ENCODE data around the gene CRYBB1.
A peak's percentile ranks its signal among the peaks of the same experiment; 100 is the strongest.

Gene CRYBB1

GRCh38 chr22:26606611-26607010 lies 11.2 kb downstream of the CRYBB1 start:
- DNase-seq (ENCODE audit: low read depth) = no peak

GRCh38 chr22:26604368-26604767 lies 13.5 kb downstream of the CRYBB1 start:
- DNase-seq (ENCODE audit: low read depth) = no peak

DNA sequence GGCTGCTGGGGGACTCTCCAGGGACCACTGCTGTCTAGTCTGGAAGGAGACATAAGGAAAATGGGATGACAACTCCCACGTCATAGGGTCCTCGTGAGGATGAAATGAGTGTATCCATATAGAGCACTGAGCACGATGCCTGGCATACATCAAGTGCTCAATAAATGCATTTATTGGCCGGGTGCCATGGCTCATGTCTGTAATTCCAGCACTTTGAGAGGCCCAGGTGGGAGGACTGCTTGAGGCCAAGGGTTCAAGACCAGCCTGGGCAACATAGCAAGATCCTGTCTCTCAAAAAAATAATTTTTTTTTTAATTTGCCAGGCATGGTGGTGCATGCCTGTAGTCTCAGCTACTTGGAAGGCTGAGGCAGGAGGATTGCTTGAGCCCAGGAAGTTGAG lies 15.7 kb downstream of the CRYBB1 start:
- DNase-seq (ENCODE audit: low read depth) = no peak

DNA sequence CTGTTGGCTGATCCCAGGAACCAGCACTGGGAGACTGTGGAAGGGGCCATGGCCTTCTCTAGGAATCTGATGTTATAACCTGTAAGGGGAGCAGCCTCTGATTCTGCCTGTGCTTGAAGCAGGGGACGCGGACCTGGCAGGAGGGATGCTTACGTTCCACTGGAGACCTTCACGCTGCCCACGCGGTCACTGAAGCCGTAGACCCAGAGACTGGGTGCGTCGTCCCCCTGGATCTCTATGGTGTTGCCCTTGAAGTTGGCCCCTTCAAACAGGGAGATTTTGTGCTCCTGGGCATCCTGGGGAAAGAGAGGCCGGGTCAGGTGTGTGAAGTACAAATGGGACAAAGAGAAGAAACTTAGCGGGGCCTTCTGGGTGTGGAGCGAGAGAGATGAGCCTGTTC lies 16.1 kb downstream of the CRYBB1 start:
- no peak for DNase-seq (ENCODE audit: low read depth)

DNA sequence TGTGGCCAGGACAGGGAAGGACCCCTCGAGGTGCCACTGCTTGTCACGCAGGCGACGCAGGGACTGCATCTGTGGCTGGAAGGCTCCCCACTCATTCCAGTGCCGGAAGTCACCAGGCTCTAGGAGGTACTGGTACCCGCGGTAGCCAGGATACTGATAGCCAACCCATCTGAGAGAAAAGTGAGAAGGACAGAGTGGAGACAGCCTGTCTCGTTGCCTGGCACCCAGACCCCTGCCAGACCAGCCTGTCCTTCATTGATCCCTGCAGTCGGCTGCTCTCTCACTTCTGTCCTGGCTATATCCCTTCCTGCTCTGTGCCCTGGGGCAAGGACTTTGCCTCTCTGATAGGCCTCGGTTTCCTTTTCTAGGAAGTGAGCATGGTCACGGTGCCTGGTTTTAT lies 18.3 kb downstream of the CRYBB1 start:
- no peak for DNase-seq (ENCODE audit: low read depth)

GRCh38 chr22:26597480-26597879 lies 20.3 kb downstream of the CRYBB1 start:
- no peak for DNase-seq (ENCODE audit: low read depth)

GRCh38 chr22:26597026-26597425 lies 20.8 kb downstream of the CRYBB1 start:
- DNase-seq (ENCODE audit: low read depth) = no peak

- no peak for DNase-seq (ENCODE audit: low read depth)
Observed at GRCh38 chr22:26593763-26594162, 24.1 kb downstream of the CRYBB1 start.

DNA sequence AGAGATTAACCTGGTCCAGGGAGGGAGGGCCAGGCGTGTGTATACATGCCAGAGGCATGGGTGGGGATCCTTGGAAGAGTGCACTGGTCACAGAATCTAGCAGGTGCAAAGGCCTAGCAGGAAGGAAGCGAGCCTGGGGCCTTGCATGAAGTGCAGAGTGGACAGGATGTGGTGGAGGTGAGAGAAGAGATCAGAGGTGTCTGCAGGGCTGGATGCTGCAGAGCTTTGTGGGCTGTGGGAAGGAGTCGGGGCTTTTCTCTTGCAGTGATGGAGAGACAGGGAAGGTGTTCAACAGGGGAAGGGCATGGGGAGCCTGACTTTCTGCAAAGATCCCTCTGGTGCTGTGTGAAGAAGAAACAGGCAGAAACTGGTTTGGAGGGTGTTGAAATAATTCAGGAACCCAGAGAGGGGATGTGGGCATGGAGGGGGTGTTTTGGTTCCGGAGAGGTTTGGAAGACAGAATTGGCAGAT lies 25.4 kb downstream of the CRYBB1 start:
- DNase-seq (ENCODE audit: low read depth) = no peak

DNA sequence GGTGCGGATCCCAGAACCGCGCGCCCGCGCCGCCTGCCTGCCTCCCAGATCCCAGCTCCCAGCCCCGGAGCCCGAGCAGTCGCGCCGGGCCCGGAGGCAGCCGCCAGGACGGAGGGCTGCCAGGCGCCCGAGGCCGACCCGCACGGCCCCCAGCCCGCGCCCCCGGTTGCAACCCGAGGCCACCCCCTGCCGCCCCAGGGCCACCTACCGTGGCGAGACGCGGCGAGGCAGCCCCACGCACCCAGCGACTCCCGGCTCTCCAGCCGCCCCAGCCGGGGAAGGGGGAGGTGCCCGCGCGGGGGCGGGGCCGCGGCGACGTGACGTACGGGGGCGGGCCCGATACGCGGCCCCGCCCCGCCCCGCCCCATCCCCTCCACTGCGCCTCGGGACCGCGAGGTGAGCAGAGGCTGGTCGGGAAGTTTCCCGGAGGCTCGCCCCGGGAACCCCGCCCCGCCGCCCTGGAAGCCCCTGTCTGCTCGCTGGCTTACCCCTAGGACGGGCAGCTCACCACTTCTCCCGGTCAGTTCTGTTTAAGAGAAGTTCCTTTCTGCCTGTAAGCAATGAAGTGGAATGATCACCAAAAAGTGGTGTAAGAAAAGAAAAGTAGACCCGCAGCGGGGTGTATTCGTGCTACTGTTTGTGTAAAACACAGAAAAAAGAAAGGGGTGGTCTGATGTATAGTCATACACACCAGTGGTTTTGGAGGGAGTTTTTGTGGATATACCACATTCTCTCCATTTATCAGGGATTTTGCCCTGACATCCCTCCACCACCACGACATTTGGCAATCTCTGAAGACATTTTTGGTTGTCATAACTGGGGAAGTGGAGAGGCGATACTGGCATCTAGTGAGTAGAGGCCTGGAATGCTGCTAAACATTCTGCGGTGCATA lies 27.7 kb downstream of the CRYBB1 start, which contains the start of gene TPST2:
Gene TPST2 (minus strand): TSS at position 288 of the 892 bp plus-strand sequence. CDS start 48,502 bp downstream, outside the sequence.
- peak; percentile 74 for DNase-seq (ENCODE audit: low read depth)

GRCh38 chr22:26589367-26589844 lies 28.4 kb downstream of the CRYBB1 start:
- DNase-seq (ENCODE audit: low read depth) = no peak

- no peak for DNase-seq (ENCODE audit: low read depth)
Observed at GRCh38 chr22:26588729-26589366, 29.0 kb downstream of the CRYBB1 start.

DNA sequence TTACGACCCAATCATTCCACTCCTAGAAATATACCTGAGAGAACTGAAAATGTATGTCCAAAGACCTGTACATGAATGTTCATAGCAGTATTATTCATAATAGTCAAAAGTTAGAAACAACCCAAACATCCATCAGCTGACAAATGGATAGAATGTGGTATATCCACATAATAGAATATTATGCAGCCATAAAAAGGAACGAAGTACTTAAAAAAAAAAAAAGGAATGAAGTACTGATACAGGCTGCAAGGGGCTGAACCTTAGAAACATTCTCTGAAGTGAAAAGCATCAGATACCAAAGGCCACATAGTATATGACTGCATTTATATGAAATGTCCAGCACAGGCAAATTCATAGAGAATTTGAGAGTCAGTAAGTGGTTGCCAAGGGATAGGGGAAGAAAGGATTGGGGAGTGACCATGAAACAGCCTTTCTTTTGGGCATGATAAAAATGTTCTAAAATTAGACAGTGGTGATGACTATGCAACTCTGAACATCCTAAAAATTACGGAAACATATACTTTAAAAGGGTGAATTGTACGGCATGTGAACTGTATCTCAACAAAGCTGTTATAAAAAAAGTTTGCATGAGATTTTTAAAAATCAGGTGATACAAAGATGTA lies 29.7 kb downstream of the CRYBB1 start:
- DNase-seq (ENCODE audit: low read depth) = no peak

GRCh38 chr22:26586556-26587325 lies 31.1 kb downstream of the CRYBB1 start:
- DNase-seq (ENCODE audit: low read depth) = no peak

- DNase-seq (ENCODE audit: low read depth) = no peak
Observed at GRCh38 chr22:26585104-26585790, 32.6 kb downstream of the CRYBB1 start.

DNA sequence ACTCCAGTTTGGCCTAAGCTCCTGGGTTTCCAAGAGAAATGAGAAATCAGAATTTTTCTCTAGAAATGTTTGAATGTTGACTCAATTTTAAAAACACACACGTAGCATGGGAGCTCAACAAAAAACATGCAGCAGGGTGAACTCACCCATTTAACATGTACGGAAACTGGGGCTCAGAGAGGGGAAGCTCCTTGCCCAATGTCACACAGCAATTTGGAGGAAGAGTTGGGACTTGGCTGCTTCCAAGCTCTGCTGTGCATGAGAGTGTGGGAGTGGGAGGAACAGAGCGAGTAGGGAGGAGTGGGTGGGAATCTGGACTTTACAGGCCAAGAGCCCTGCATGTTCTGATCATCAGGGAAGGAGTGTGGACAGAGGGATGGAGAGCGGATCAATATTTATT lies 33.8 kb downstream of the CRYBB1 start:
- no peak for DNase-seq (ENCODE audit: low read depth)

DNA sequence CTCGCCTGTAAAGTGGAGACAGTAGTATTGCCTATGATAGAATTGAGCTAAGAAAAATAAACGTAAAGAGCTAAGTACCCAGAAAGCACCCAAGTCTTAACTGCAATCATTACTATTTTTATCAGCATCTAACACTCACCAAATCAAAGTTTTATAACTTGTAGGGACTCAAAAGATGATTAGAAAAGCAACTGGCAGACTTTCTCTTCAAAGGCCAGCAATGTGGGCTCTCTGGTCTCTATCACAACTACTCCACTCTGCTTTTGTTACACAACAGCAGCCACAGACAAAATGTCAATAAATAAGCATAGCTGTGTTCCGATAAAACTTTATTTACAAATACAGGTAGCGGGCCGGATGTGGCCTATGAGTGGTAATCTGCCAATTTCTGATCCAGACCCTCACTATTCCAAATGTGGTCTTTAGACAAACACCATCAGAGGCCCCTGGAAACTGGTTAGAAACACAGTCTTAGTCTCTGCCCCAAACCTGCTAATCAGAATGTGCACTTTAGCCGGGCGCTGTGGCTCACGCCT lies 36.1 kb downstream of the CRYBB1 start:
- no peak for DNase-seq (ENCODE audit: low read depth)

- DNase-seq (ENCODE audit: low read depth) = no peak
Observed at GRCh38 chr22:26581026-26581425, 36.8 kb downstream of the CRYBB1 start.

DNA sequence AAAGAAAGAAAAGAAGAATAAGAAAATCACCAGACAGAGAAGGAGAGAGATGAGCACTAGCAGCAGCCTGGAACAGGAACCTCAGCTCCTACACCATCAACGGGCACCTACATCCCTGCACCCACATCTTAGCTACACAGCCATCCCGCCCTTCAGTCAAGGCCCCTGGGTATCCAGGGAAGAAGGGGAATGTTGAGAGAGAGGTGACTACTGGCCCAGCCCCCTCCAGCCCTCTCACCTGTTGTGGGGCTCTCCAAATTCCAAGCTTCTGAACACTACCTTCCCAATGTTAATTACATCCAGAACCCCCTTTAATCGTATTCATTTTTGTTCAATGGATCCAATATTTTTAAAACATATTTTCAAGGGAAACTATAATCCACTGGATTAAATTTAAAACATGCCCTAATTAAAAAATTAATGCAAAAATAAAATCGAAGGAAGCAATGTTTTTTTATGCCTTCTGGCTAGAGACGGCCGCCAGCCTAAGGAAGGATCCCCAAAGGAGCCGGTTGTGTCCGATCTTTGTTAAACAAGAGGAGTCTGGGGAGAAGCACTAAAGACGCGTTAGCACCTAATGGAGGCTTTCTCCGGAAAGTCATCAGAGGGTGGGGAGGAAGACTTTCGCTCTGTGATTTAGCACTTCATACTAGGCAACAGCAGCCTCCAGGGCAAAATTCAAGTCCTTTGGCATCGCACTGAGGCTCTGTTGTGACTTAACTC lies 37.4 kb downstream of the CRYBB1 start:
- no peak for DNase-seq (ENCODE audit: low read depth)

GRCh38 chr22:26579331-26579886 lies 38.4 kb downstream of the CRYBB1 start:
- peak; percentile 25 for DNase-seq (ENCODE audit: low read depth)

Data from stimulated activated CD8-positive, alpha-beta memory T cell treated with anti-CD3 and anti-CD28 coated beads, Interleukin-15, amount 100 ng/mL, for 24 hours (primary cell).